NK-92 treated with Interleukin-12 subunit alpha and Interleukin-12 subunit beta, amount 100 ng/mL, for 24 hours (cell line): ENCODE data around the gene C12orf60.

Experiments
- DNase-seq: peaks from one replicate; lab custom pipeline; 2025; lab: John Stamatoyannopoulos, UW

Gene C12orf60

DNA sequence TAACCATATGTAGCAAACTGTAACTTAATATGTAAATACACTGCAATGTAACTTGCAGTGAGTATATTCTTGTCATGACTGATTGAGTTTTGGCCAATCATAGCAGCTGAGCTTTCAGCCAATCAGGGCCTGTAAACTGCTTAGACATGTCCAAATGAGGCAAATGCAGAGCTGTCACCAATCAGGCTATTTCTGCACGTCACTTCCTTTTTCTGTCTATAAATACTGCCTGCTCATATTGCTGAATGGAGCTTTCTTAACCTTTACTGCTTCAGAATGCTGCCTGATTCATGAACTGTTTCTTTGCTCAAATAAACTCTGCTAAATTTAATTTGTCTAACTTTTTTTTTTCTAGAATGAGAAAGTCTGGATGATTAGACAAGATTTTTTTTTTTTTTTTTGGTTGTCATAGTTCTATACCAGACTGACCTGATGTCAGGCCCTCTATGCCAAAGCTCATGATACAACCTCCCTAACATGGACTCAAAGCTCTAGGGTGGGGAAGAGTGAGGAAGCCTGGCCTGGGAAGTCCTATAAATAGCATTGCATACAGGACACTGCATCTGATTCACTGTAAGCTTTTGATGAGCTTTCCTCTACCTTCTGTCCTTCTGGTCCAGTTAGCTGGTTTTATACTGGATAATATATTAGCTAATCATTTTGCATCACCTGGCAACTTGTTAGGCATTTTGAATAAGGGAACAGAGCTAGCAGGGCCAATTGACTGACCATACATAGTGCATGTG, 70.1 kb downstream of the C12orf60 start:
- no peak for DNase-seq
